Spleen (tissue), 11 donors: Measurements from ENCODE around the gene FBXW7. TPM values are rescaled to one million over a fixed set of nuclear protein-coding genes. Genes with fewer than 3 reads are reported as not detected.

ENCODE experiments used
- DNase-seq: peaks from one replicate; pipeline ENCODE4 v3.0.0-alpha.2; 2020
- H3K27ac ChIP-seq, 8 donors: fragments of 200-600 bp; sonication (generic) in 7 of 8; 1 replicate in 4 of 8; 2 replicates in 4 of 8; pipeline versions ENCODE4 v1.5.0 to v1.8.0; 2016 to 2021; ENCODE audit warnings: inconsistent platforms in 4 of 8, mild to moderate bottlenecking in 4 of 8, moderate library complexity in 1 of 8
- H3K27me3 ChIP-seq, 7 donors: fragments of 200-600 bp; sonication (generic) in 6 of 7; replicated peaks in 1 of 7; 1 replicate in 4 of 7; 2 replicates in 3 of 7; pipeline versions ENCODE4 v1.5.0 to v1.8.0; 2016 to 2021; ENCODE audit warnings: inconsistent platforms in 3 of 7, mild to moderate bottlenecking in 1 of 7
- H3K36me3 ChIP-seq, 6 donors: fragments of 200-600 bp; sonication (generic) in 5 of 6; 1 replicate in 4 of 6; 2 replicates in 2 of 6; pipeline versions ENCODE4 v1.5.0 to v1.8.0; 2016 to 2021; ENCODE audit warnings: inconsistent platforms in 2 of 6
- H3K4me1 ChIP-seq, 6 donors: fragments of 200-600 bp; sonication (generic) in 5 of 6; 1 replicate in 3 of 6; 2 replicates in 3 of 6; pipeline versions ENCODE4 v1.5.0 to v1.8.0; 2016 to 2021; ENCODE audit warnings: inconsistent platforms in 3 of 6
- H3K4me3 ChIP-seq, 8 donors: fragments of 200-600 bp; sonication (generic) in 7 of 8; 1 replicate in 4 of 8; 2 replicates in 4 of 8; pipeline versions ENCODE4 v1.5.0 to v1.8.0; 2016 to 2021; ENCODE audit warnings: inconsistent platforms in 4 of 8, mild to moderate bottlenecking in 4 of 8, moderate library complexity in 2 of 8
- H3K9me3 ChIP-seq, 8 donors: fragments of 200-600 bp; sonication (generic) in 7 of 8; 1 replicate in 4 of 8; 2 replicates in 4 of 8; pipeline versions ENCODE4 v1.5.0 to v1.8.0; 2016 to 2021; ENCODE audit warnings: inconsistent platforms in 4 of 8
- CTCF ChIP-seq, 11 experiments: fragments of 200-600 bp in 7 of 11; fragments of 450-650 bp in 4 of 11; sonication (generic) in 4 of 11; IDR thresholded peaks in 8 of 11; conservative IDR thresholded peaks in 3 of 11; 1 replicate in 7 of 11; 2 replicates in 4 of 11; pipeline versions ENCODE4 v1.4.0 to v1.8.0; 2016 to 2021; ENCODE audit warnings: antibody characterized with exemption in 11 of 11, inconsistent platforms in 4 of 11, mild to moderate bottlenecking in 1 of 11
- POLR2A ChIP-seq, 3 donors: fragments of 450-650 bp; IDR thresholded peaks; one replicate each; pipeline ENCODE4 v1.5.1; 2017; ENCODE audit warnings: antibody characterized with exemption in 3 of 3, mild to moderate bottlenecking in 1 of 3
- POLR2AphosphoS5 ChIP-seq, 3 donors: sonication (generic); formaldehyde crosslinking; IDR thresholded peaks; one replicate each; pipeline ENCODE4 v1.5.1; 2017; ENCODE audit warnings: antibody characterized with exemption in 3 of 3
- WGBS, 5 donors: extraction: QIAGEN DNeasy Blood & Tissue Kit in 3 of 5; methylation state at CpG; one replicate each; pipeline versions ENCODE4 v1.1.5 to v1.1.7; 2013 to 2018; 5-methylcytosine and 5-hydroxymethylcytosine counted together
- intact Hi-C: fragments of 100-400 bp; cut with DNase I; formaldehyde crosslinking; loops from one replicate; pipeline ENCODE4 v1.15.0; 2023; ENCODE audit warnings: low total_unique reads
- polyA plus RNA-seq, 3 donors: library from polyadenylated mRNA; stranded (reverse); fragments of 200-250 nt; gene quantifications; one replicate each; pipeline ENCODE4 v1.2.1, GENCODE V29; 2013
- total RNA-seq, 7 donors: library from RNA; depleted of rRNA in 3 of 7; stranded (reverse); fragments of >200 nt in 3 of 7; fragmentation: NEBNext Ultra II Directional in 4 of 7; extraction: Animal tissue kit (Norgen Biotek cat#: 25700) in 4 of 7; gene quantifications; one replicate each; pipeline versions ENCODE4 v1.1.0 to v1.2.1, GENCODE V29; 2016 to 2021
- donor health status: healthy with polysubstance abuse.
- donor health status: DM: no; HTN: no; CAD: no; lungs with moderate emphysema.
- donor health status: DM: no; HTN: no; CAD: no.
- donor health status: Bipolar disorder and iron deficiency.
- donor health status: healthy.
- donor health status: DM: no; HTN: no; CAD: no.
- donor health status: DM: yes; HTN: yes; CAD: no.

Gene FBXW7
- total and polyA plus RNA-seq, 10 donors = 11.5 to 140 (median 79.9) TPM

- DNase-seq = no peak
- WGBS, 5 donors = 87 to 92% (median 92%) methylated on average over 5 of the region's 5 CpGs
- Histone ChIP-seq H3K36me3 (peaks cover 0 to 6% (median 0%) of the 10 kb centered on the region in 6 donors), H3K27me3 (no peaks in the 10 kb centered on the region), H3K27ac (no peak overlapping the region), H3K4me1 (peaks cover 0 to 21% (median 5%) of the 10 kb centered on the region in 6 donors), H3K4me3 (no peak overlapping the region), H3K9me3 (peaks cover 0 to 4% (median 0%) of the 10 kb centered on the region in 8 donors)
- TF ChIP-seq POLR2A (IDR thresholded peaks at IDR 0.05) = no peak
- TF ChIP-seq POLR2AphosphoS5 (IDR thresholded peaks at IDR 0.05) = no peak
- no peak for TF ChIP-seq CTCF (IDR thresholded peaks at IDR 0.05 in 8 of 11, conservative IDR thresholded peaks at IDR 0.05 in 3 of 11)
- intact Hi-C loops = no loop called here
Observed at GRCh38 chr4:152479428-152480026, 56.4 kb downstream of the FBXW7 start.

GRCh38 chr4:152478461-152479237 lies 57.2 kb downstream of the FBXW7 start:
- intact Hi-C loops = no loop called here
- Histone ChIP-seq H3K9me3 (peaks cover 0 to 4% (median 0%) of the 10 kb centered on the region in 8 donors), H3K4me3 (no peak overlapping the region), H3K4me1 (peaks cover 0 to 23% (median 5%) of the 10 kb centered on the region in 6 donors), H3K27ac (no peak overlapping the region), H3K36me3 (peaks cover 0 to 6% (median 0%) of the 10 kb centered on the region in 6 donors), H3K27me3 (no peaks in the 10 kb centered on the region)
- no peak for DNase-seq
- TF ChIP-seq POLR2AphosphoS5 (IDR thresholded peaks at IDR 0.05) = no peak
- no peak for TF ChIP-seq POLR2A (IDR thresholded peaks at IDR 0.05)
- no peak for TF ChIP-seq CTCF (IDR thresholded peaks at IDR 0.05 in 8 of 11, conservative IDR thresholded peaks at IDR 0.05 in 3 of 11)
- 82 to 93% (median 89%) methylated on average over 3 of the region's 3 CpGs for WGBS, 5 donors

GRCh38 chr4:152476796-152477195 lies 59.1 kb downstream of the FBXW7 start:
- peaks cover 0 to 28% (median 5%) of the 10 kb centered on the region in 6 donors for H3K4me1 ChIP-seq
- H3K27me3 ChIP-seq = no peaks in the 10 kb centered on the region
- no peak overlapping the region for H3K27ac ChIP-seq
- no peak for DNase-seq
- H3K36me3 ChIP-seq = peaks cover 0 to 6% (median 0%) of the 10 kb centered on the region in 6 donors
- intact Hi-C loops = no loop called here
- TF ChIP-seq CTCF (IDR thresholded peaks at IDR 0.05 in 8 of 11, conservative IDR thresholded peaks at IDR 0.05 in 3 of 11) (no peak), POLR2AphosphoS5 (IDR thresholded peaks at IDR 0.05) (no peak), POLR2A (IDR thresholded peaks at IDR 0.05) (no peak)
- WGBS, 5 donors = 54 to 87% (median 69%) methylated on average over 2 of the region's 2 CpGs
- H3K4me3 ChIP-seq = no peak overlapping the region
- H3K9me3 ChIP-seq = peaks cover 0 to 4% (median 0%) of the 10 kb centered on the region in 8 donors

GRCh38 chr4:152471251-152471792 lies 64.6 kb downstream of the FBXW7 start:
- intact Hi-C loops = no loop called here
- 92 to 98% (median 97%) methylated on average over 3 of the region's 3 CpGs for WGBS, 5 donors

More at GRCh38 chr4:152471251-152471792, 64.6 kb downstream of the FBXW7 start:
- DNase-seq = no peak
- H3K4me3 ChIP-seq = no peak overlapping the region
- peaks cover 0 to 9% (median 0%) of the 10 kb centered on the region in 8 donors for H3K9me3 ChIP-seq
- peaks cover 0 to 43% (median 1%) of the 10 kb centered on the region in 6 donors for H3K4me1 ChIP-seq
- no peaks in the 10 kb centered on the region for H3K36me3 ChIP-seq
- TF ChIP-seq CTCF (IDR thresholded peaks at IDR 0.05 in 8 of 11, conservative IDR thresholded peaks at IDR 0.05 in 3 of 11) (no peak), POLR2A (IDR thresholded peaks at IDR 0.05) (no peak), POLR2AphosphoS5 (IDR thresholded peaks at IDR 0.05) (no peak)
- no peaks in the 10 kb centered on the region for H3K27me3 ChIP-seq
- no peak overlapping the region for H3K27ac ChIP-seq
